ENCODE results near the gene ZNF407.

DNA sequence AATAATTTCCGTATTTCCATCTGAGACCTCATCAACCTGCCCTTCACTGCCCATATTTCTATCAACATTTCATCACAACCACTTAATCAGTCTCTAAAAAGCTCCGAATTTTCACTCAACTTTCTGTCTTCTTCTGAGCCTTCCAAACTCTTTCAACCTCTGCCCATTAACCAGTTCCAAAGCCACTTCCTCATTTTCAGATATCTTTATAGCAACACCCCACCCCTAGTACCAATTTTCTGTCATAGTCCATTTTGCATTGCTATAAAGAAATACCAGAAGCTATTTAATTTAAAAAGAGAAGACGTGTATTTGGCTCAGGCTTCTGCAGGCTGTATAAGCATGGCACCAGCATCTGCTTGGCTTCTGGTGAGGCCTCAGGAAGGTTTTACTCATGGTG lies 504.2 kb downstream of the ZNF407 start:
- TF ChIP-seq, protein P1, sequence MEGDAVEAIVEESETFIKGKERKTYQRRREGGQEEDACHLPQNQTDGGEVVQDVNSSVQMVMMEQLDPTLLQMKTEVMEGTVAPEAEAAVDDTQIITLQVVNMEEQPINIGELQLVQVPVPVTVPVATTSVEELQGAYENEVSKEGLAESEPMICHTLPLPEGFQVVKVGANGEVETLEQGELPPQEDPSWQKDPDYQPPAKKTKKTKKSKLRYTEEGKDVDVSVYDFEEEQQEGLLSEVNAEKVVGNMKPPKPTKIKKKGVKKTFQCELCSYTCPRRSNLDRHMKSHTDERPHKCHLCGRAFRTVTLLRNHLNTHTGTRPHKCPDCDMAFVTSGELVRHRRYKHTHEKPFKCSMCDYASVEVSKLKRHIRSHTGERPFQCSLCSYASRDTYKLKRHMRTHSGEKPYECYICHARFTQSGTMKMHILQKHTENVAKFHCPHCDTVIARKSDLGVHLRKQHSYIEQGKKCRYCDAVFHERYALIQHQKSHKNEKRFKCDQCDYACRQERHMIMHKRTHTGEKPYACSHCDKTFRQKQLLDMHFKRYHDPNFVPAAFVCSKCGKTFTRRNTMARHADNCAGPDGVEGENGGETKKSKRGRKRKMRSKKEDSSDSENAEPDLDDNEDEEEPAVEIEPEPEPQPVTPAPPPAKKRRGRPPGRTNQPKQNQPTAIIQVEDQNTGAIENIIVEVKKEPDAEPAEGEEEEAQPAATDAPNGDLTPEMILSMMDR (IDR thresholded peaks at IDR 0.05) = no peak
- no peak for TF ChIP-seq POLR2A (IDR thresholded peaks at IDR 0.05)

All from testis (tissue), 2 donors.